ENCODE measurements around the gene TMA7.
"Not testable (repeated sequence)": the region's sequence is repeated elsewhere in the genome, so short reads cannot be mapped to it uniquely, and the experiment has no call there.

The TMA7 gene

GRCh38 chr3:48439820-48440589 is at the start of gene TMA7, which contains the start of gene CCDC51:
Gene TMA7, plus strand, starts transcription at chr3:48440257. Its CDS starts 40 bp downstream, at chr3:48440297.
Gene CCDC51, minus strand, starts transcription at chr3:48440119. Its CDS starts 4,991 bp downstream, at chr3:48435128.
- peak; percentile 99 for FAIRE-seq
- peak; percentile 99 for DNase-seq (ENCODE audit: extremely low spot score, insufficient read length, low read depth)

- FAIRE-seq (no peak), DNase-seq (ENCODE audit: extremely low spot score, insufficient read length, low read depth) (no peak)
Measured at GRCh38 chr3:48394391-48394790, 45.7 kb upstream of the TMA7 start.

- DNase-seq (ENCODE audit: extremely low spot score, insufficient read length, low read depth): no peak
- no peak for FAIRE-seq
Measured at GRCh38 chr3:48395714-48396113, 44.3 kb upstream of the TMA7 start.

GRCh38 chr3:48397767-48398681 is 42.0 kb upstream of the TMA7 start:
- no peak for FAIRE-seq

GRCh38 chr3:48398701-48399386 is 41.2 kb upstream of the TMA7 start:
- no peak for DNase-seq (ENCODE audit: extremely low spot score, insufficient read length, low read depth)
- no peak for FAIRE-seq

More at GRCh38 chr3:48397767-48398681, 42.0 kb upstream of the TMA7 start:
- DNase-seq (ENCODE audit: extremely low spot score, insufficient read length, low read depth): no peak

- DNase-seq (ENCODE audit: extremely low spot score, insufficient read length, low read depth) (no peak), FAIRE-seq (no peak)
Measured at GRCh38 chr3:48399387-48400172, 40.5 kb upstream of the TMA7 start.

- FAIRE-seq: peak; percentile 94
- peak; percentile 82 for DNase-seq (ENCODE audit: extremely low spot score, insufficient read length, low read depth)
Measured at GRCh38 chr3:48400824-48401433, 39.1 kb upstream of the TMA7 start.

GRCh38 chr3:48401434-48401901 is 38.6 kb upstream of the TMA7 start:
- not testable (repeated sequence) for FAIRE-seq; DNase-seq (ENCODE audit: extremely low spot score, insufficient read length, low read depth)

GRCh38 chr3:48402281-48402732 is 37.8 kb upstream of the TMA7 start:
- DNase-seq (ENCODE audit: extremely low spot score, insufficient read length, low read depth) (no peak), FAIRE-seq (no peak)

- FAIRE-seq (no peak), DNase-seq (ENCODE audit: extremely low spot score, insufficient read length, low read depth) (no peak)
Measured at GRCh38 chr3:48402907-48403306, 37.1 kb upstream of the TMA7 start.

- DNase-seq (ENCODE audit: extremely low spot score, insufficient read length, low read depth) (no peak), FAIRE-seq (no peak)
Measured at GRCh38 chr3:48403533-48404439, 36.3 kb upstream of the TMA7 start.

- FAIRE-seq: no peak
Measured at GRCh38 chr3:48404440-48405342, 35.4 kb upstream of the TMA7 start.

GRCh38 chr3:48405343-48405881 is 34.6 kb upstream of the TMA7 start:
- no peak for FAIRE-seq
- DNase-seq (ENCODE audit: extremely low spot score, insufficient read length, low read depth): no peak

More at GRCh38 chr3:48404440-48405342, 35.4 kb upstream of the TMA7 start:
- no peak for DNase-seq (ENCODE audit: extremely low spot score, insufficient read length, low read depth)

- DNase-seq (ENCODE audit: extremely low spot score, insufficient read length, low read depth): no peak
- FAIRE-seq: no peak
Measured at GRCh38 chr3:48405971-48406370, 34.1 kb upstream of the TMA7 start.

GRCh38 chr3:48406443-48407431 is 33.3 kb upstream of the TMA7 start:
- no peak for FAIRE-seq

More at GRCh38 chr3:48406443-48407431, 33.3 kb upstream of the TMA7 start:
- DNase-seq (ENCODE audit: extremely low spot score, insufficient read length, low read depth): no peak
